Natural killer cell (primary cell): Measurements from ENCODE around the gene SULT2B1. TPM values are rescaled to one million over a fixed set of nuclear protein-coding genes. Genes with fewer than 3 reads are reported as not detected.

Source experiments
- ATAC-seq, 3 donors: fragments of 150-1000 bp in 2 of 3; fragments of 200-7000 bp in 1 of 3; cut with Tn5 transposase; 1 replicate in 1 of 3; 2 replicates in 2 of 3; pipeline ENCODE4 v1.10.0; 2021; ENCODE audit warnings: mild to moderate bottlenecking in 2 of 3, moderate library complexity in 2 of 3
- DNase-seq, 2 donors: peaks; one replicate each; pipeline versions ENCODE4 v3.0.0 to v3.0.0-alpha.2; 2013 to 2021; ENCODE audit warnings: mixed read lengths in 1 of 2
- H3K27ac ChIP-seq: one replicate; pipeline ENCODE4 v1.5.1; 2013; ENCODE audit warnings: mild to moderate bottlenecking, low read length
- H3K27me3 ChIP-seq: one replicate; pipeline ENCODE4 v1.6.1; 2013; ENCODE audit warnings: low read length; ENCODE audit not compliant: control insufficient read depth, insufficient read depth
- H3K36me3 ChIP-seq: one replicate; pipeline ENCODE4 v1.6.1; 2013; ENCODE audit warnings: low read length; ENCODE audit not compliant: control insufficient read depth, insufficient read depth
- H3K4me1 ChIP-seq: one replicate; pipeline ENCODE4 v1.6.1; 2013; ENCODE audit warnings: low read length; ENCODE audit not compliant: control insufficient read depth, insufficient read depth
- H3K4me3 ChIP-seq: one replicate; pipeline ENCODE4 v1.5.1; 2013; ENCODE audit warnings: low read length
- H3K9me3 ChIP-seq: one replicate; pipeline ENCODE4 v1.6.1; 2013; ENCODE audit warnings: low read length; ENCODE audit not compliant: control insufficient read depth, insufficient read depth
- H3K27ac Mint-ChIP-seq, 2 donors: one replicate each; pipeline ENCODE4 v1.8.0; 2022; ENCODE audit warnings: mild to moderate bottlenecking in 2 of 2, mixed read lengths in 2 of 2, moderate library complexity in 1 of 2
- H3K27me3 Mint-ChIP-seq, 2 donors: one replicate each; pipeline ENCODE4 v1.8.0; 2022; ENCODE audit warnings: low read depth in 2 of 2, mixed read lengths in 2 of 2
- H3K36me3 Mint-ChIP-seq: one replicate; pipeline ENCODE4 v1.8.0; 2022; ENCODE audit warnings: mixed read lengths
- H3K4me1 Mint-ChIP-seq, 2 donors: one replicate each; pipeline ENCODE4 v1.8.0; 2022; ENCODE audit warnings: mixed read lengths in 2 of 2
- H3K4me3 Mint-ChIP-seq: one replicate; pipeline ENCODE4 v1.8.0; 2022; ENCODE audit warnings: mild to moderate bottlenecking, moderate library complexity, mixed read lengths
- H3K9me3 Mint-ChIP-seq, 2 donors: one replicate each; pipeline ENCODE4 v1.8.0; 2022; ENCODE audit warnings: mixed read lengths in 2 of 2
- CTCF ChIP-seq: fragments of 200-600 bp; IDR thresholded peaks from one replicate; pipeline ENCODE4 v1.8.0; 2022; ENCODE audit warnings: antibody characterized with exemption
- WGBS: methylation state at CpG from one replicate; pipeline ENCODE4 v1.1.7; 2013; ENCODE audit warnings: missing lambda C conversion rate; ENCODE audit not compliant: insufficient coverage; 5-methylcytosine and 5-hydroxymethylcytosine counted together
- intact Hi-C: fragments of 100-400 bp; cut with micrococcal nuclease; formaldehyde crosslinking; loops from one replicate; pipeline ENCODE4 v1.14.2; 2022
- total RNA-seq, 4 donors: library from RNA; stranded (reverse); fragments of 120-200 nt in 1 of 4; gene quantifications; one replicate each; pipeline versions ENCODE4 v1.2.3 to v1.2.4, GENCODE V29; 2013 to 2022

SULT2B1 gene
- total RNA-seq, 3 donors from 2014 or later (not counting 1 experiment from before 2014, with no cell fraction given), result 0.40 TPM; not detected in 2

- no peak for DNase-seq
- intact Hi-C loops, result no loop called here
- Mint-ChIP-seq H3K27ac (no peak overlapping the region), H3K4me1 (peaks cover 14 to 17% of the 10 kb centered on the region in 2 donors), H3K36me3 (no peaks in the 10 kb centered on the region), H3K27me3 (peaks cover 7 to 8% of the 10 kb centered on the region in 2 donors), H3K9me3 (no peaks in the 10 kb centered on the region), H3K4me3 (no peak overlapping the region)
- Histone ChIP-seq H3K27me3 (no peaks in the 10 kb centered on the region), H3K9me3 (peaks cover 5% of the 10 kb centered on the region), H3K36me3 (no peaks in the 10 kb centered on the region), H3K27ac (no peak overlapping the region), H3K4me1 (peaks cover 16% of the 10 kb centered on the region), H3K4me3 (no peak overlapping the region)
- ATAC-seq, result no peak
- 87% methylated on average over 2 of the region's 3 CpGs for WGBS
- TF ChIP-seq CTCF, result no peak
These were observed 35.4 kb downstream of the SULT2B1 start for GRCh38 chr19:48587387-48587786.

GRCh38 chr19:48588670-48589401 lies 36.9 kb downstream of the SULT2B1 start:
- 3% methylated on average over 36 of the region's 36 CpGs for WGBS
- peak overlapping the region; percentile 49 for H3K4me3 Mint-ChIP-seq
- Histone ChIP-seq H3K27me3 (no peaks in the 10 kb centered on the region), H3K4me1 (peaks cover 15% of the 10 kb centered on the region), H3K9me3 (peaks cover 5% of the 10 kb centered on the region), H3K4me3 (peak overlapping the region; percentile 8), H3K27ac (no peak overlapping the region), H3K36me3 (no peaks in the 10 kb centered on the region)
- ATAC-seq (peak; percentile 92 to 94 (median 94)), DNase-seq (peak; percentile 87 to 93)
- intact Hi-C loops, result no loop called here
- no peaks in the 10 kb centered on the region for H3K9me3 Mint-ChIP-seq
- H3K27me3 Mint-ChIP-seq, result peaks cover 7 to 8% of the 10 kb centered on the region in 2 donors
- peak; percentile 81 for TF ChIP-seq CTCF
- no peaks in the 10 kb centered on the region for H3K36me3 Mint-ChIP-seq
- peaks cover 14 to 17% of the 10 kb centered on the region in 2 donors for H3K4me1 Mint-ChIP-seq
- peak overlapping the region in 1 of 2 donors; percentile 87 for H3K27ac Mint-ChIP-seq

- no peaks in the 10 kb centered on the region for H3K36me3 Mint-ChIP-seq
- no peak for TF ChIP-seq CTCF
- no peak overlapping the region for H3K4me3 Mint-ChIP-seq
- peaks cover 0 to 2% of the 10 kb centered on the region in 2 donors for H3K27me3 Mint-ChIP-seq
- Histone ChIP-seq H3K4me3 (no peak overlapping the region), H3K36me3 (no peaks in the 10 kb centered on the region), H3K27ac (no peak overlapping the region), H3K9me3 (no peaks in the 10 kb centered on the region), H3K4me1 (peaks cover 10% of the 10 kb centered on the region), H3K27me3 (no peaks in the 10 kb centered on the region)
- 90% methylated on average over 5 of the region's 5 CpGs for WGBS
- no peaks in the 10 kb centered on the region for H3K9me3 Mint-ChIP-seq
- no peak overlapping the region for H3K27ac Mint-ChIP-seq
- no peak for DNase-seq
- peaks cover 8 to 10% of the 10 kb centered on the region in 2 donors for H3K4me1 Mint-ChIP-seq
- ATAC-seq, result no peak
- intact Hi-C loops, result no loop called here
These were observed 39.0 kb downstream of the SULT2B1 start for GRCh38 chr19:48591021-48591420.

GRCh38 chr19:48595171-48595570 lies 43.2 kb downstream of the SULT2B1 start:
- H3K4me3 ChIP-seq, result no peak overlapping the region
- no peak for ATAC-seq
- no peak for TF ChIP-seq CTCF
- no peak overlapping the region for H3K4me3 Mint-ChIP-seq
- H3K4me1 ChIP-seq, result peaks cover 9% of the 10 kb centered on the region
- peaks cover 0 to 3% of the 10 kb centered on the region in 2 donors for H3K27me3 Mint-ChIP-seq
- WGBS, result 85% methylated on average over 9 of the region's 9 CpGs
- no peaks in the 10 kb centered on the region for H3K9me3 Mint-ChIP-seq
- H3K27ac Mint-ChIP-seq, result no peak overlapping the region
- intact Hi-C loops, result no loop called here
- H3K36me3 ChIP-seq, result no peaks in the 10 kb centered on the region
- no peaks in the 10 kb centered on the region for H3K9me3 ChIP-seq
- no peaks in the 10 kb centered on the region for H3K36me3 Mint-ChIP-seq
- H3K27me3 ChIP-seq, result no peaks in the 10 kb centered on the region
- H3K27ac ChIP-seq, result no peak overlapping the region
- no peaks in the 10 kb centered on the region for H3K4me1 Mint-ChIP-seq
- no peak for DNase-seq
